ENCODE results near the gene GRXCR2. TPM values are rescaled to one million over a fixed set of nuclear protein-coding genes. Genes with fewer than 3 reads are reported as not detected.
"Not testable (repeated sequence)": the region's sequence is repeated elsewhere in the genome, so short reads cannot be mapped to it uniquely, and the experiment has no call there.

Gene GRXCR2
- total RNA-seq, 1 experiment from 2014 or later, result not detected

- DNase-seq (ENCODE audit: low read depth), result not testable (repeated sequence)
Observed at GRCh38 chr5:145836241-145836640, 36.6 kb downstream of the GRXCR2 start.

GRCh38 chr5:145835848-145836239 lies 37.0 kb downstream of the GRXCR2 start:
- DNase-seq (ENCODE audit: low read depth), result no peak

- peak; percentile 90 for DNase-seq (ENCODE audit: low read depth)
Observed at GRCh38 chr5:145834917-145835847, 37.6 kb downstream of the GRXCR2 start, which contains the start of gene PRELID2. PRELID2 (minus strand) TSS chr5:145835342; CDS start chr5:145835251, 91 bp downstream.

GRCh38 chr5:145834554-145834916 lies 38.3 kb downstream of the GRXCR2 start:
- DNase-seq (ENCODE audit: low read depth), result no peak

- no peak for DNase-seq (ENCODE audit: low read depth)
Observed at GRCh38 chr5:145833631-145834200, 39.1 kb downstream of the GRXCR2 start.

- no peak for DNase-seq (ENCODE audit: low read depth)
Observed at GRCh38 chr5:145830594-145830993, 42.2 kb downstream of the GRXCR2 start.

GRCh38 chr5:145829708-145830361 lies 43.0 kb downstream of the GRXCR2 start:
- DNase-seq (ENCODE audit: low read depth), result peak; percentile 10

GRCh38 chr5:145826895-145827674 lies 45.7 kb downstream of the GRXCR2 start:
- no peak for DNase-seq (ENCODE audit: low read depth)

- peak; percentile 57 for DNase-seq (ENCODE audit: low read depth)
Observed at GRCh38 chr5:145825751-145826180, 47.0 kb downstream of the GRXCR2 start.

GRCh38 chr5:145824040-145824439 lies 48.8 kb downstream of the GRXCR2 start:
- DNase-seq (ENCODE audit: low read depth), result no peak

GRCh38 chr5:145818604-145819003 lies 54.2 kb downstream of the GRXCR2 start:
- no peak for DNase-seq (ENCODE audit: low read depth)

GRCh38 chr5:145812877-145813276 lies 59.9 kb downstream of the GRXCR2 start:
- no peak for DNase-seq (ENCODE audit: low read depth)

GRCh38 chr5:145811834-145812625 lies 60.8 kb downstream of the GRXCR2 start:
- peak; percentile 46 for DNase-seq (ENCODE audit: low read depth)

Other genes with a start within 250 kb of the GRXCR2 start
- 15.0 and 15.5 TPM in 2 replicates for gene PRELID2, start 37.7 kb downstream of the GRXCR2 start, total RNA-seq (2014; rRNA removed; shearing (Covaris generic))
- 7.6 and 11.9 TPM in 2 replicates for gene SH3RF2, start 63.6 kb upstream of the GRXCR2 start, total RNA-seq (2014; rRNA removed; shearing (Covaris generic))
- not detected in 2 replicates for gene PLAC8L1, start 232.6 kb upstream of the GRXCR2 start, total RNA-seq (2014; rRNA removed; shearing (Covaris generic))

Measured in M059J (cell line).